ENCODE results near the gene DEPDC1B.
"Not testable (repeated sequence)": the region's sequence is repeated elsewhere in the genome, so short reads cannot be mapped to it uniquely, and the experiment has no call there.

The DEPDC1B gene, protein sequence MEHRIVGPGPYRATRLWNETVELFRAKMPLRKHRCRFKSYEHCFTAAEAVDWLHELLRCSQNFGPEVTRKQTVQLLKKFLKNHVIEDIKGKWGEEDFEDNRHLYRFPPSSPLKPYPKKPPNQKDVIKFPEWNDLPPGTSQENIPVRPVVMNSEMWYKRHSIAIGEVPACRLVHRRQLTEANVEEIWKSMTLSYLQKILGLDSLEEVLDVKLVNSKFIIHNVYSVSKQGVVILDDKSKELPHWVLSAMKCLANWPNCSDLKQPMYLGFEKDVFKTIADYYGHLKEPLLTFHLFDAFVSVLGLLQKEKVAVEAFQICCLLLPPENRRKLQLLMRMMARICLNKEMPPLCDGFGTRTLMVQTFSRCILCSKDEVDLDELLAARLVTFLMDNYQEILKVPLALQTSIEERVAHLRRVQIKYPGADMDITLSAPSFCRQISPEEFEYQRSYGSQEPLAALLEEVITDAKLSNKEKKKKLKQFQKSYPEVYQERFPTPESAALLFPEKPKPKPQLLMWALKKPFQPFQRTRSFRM

DNA sequence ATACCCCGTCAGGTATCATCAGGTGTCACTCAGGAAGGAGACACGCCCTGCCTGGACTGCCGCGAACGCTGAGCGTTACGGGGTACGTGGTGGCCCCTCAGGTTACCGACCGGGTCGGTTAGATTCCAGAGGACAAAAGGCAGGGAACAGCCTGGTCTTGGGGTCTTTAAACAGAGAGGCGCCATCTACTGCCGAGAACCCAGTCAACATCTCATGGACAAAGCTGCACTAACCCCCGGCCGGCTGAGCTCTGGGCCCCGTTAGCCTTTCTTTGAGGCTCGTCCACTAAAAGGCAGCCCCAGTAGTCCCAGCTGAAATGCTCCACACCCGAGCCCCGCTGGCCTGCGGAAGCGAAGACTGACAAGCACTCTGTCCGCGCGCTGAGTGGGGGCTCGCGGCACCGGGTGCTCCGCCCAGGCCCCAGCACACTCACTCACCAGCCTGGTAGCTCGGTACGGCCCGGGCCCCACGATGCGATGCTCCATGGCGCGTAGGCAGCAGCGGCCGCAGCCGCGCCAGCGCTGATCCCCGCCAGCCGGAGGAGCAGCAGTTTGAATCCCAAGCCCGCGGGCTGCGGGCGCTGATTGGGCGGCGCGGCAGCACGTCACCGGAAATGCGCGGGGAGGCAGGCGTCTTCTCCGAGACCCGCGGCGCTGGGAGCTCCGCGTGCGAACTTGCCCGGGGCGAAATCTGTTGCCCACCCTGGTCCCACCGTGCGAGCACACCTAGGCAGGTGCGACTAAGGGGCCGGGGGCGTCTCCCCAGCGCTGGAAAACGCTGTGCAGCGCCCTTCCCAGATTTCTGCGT is at the start of gene DEPDC1B:
DEPDC1B (minus strand) TSS at position 558 of the 807 bp plus-strand sequence; CDS start at position 485, 73 bp downstream.
- peak; percentile 87 for DNase-seq

DNA sequence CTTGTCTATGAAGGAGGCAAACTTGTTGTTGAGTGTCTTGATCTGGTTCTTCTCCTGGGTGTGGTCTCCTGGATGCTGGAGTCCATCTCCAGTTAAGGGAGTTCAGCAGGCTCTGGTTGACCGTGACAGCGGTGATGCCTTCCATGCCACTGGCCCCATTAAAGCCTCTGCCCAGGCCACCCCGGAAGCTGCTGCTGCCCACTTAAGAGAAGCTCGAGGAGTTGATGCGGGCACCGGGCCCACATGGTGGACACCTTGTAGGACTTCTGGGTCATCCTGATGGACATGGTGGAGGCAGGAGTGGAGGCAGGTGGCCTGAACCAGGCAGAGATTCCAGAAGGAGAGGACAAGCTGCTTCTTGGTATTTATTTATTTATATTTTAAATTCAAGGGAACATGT is 44.7 kb upstream of the DEPDC1B start:
- DNase-seq = no peak

DNA sequence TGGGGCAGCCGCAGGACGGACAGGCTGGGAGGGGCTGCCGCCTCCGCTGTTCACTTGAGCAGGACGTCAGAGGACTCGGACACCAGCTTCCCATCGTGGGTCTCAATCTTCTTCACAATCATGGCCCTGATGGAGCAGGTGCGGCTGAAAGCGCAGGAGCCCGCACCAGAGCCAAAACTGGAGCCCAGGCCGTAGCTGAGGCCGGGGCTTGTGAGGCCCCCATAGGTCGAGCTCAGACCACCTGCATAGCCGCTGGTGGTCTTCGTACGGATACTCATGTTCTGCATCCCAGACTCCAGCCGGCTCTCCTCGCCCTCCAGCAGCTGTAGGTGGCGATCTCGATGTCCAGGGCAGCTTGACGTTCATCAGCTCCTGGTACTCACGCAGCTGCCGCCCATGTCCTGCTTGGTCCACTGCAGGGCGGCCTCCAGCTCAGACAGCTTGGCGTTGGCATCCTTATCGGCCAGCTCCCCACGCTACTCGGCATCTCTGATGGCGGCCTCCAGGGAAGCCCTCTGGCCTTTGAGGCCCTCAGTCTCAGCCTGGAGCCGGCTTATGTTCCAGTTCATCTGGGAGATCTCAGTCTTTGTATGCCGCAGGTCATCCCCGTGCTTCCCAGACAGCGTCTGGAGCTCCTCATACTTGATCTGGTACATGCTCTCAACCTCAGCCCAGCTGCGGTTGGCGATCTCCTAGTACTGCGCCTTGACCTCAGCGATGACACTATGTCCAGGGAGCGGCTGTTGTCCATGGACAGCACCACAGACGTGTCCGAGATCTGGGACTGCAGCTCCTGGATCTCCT is 43.7 kb upstream of the DEPDC1B start:
- no peak for DNase-seq

DNA sequence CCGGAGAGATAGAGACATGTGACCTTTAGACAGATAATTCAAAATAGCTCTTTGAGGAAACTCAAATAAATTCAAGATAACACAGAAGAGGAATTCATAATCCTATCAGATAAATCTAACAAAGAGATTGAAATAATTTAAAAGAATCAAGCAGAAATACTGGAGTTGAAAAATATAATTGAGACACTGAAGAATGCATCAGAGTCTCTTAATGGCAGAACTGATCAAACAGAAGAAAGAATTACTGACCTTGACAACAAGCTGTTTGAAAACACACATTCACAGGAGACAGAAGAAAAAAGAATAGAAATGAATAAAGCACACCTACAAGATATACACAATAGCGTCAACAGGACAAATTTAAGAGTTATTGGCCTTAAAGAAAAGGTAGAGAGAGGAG is 40.4 kb upstream of the DEPDC1B start:
- DNase-seq = no peak

DNA sequence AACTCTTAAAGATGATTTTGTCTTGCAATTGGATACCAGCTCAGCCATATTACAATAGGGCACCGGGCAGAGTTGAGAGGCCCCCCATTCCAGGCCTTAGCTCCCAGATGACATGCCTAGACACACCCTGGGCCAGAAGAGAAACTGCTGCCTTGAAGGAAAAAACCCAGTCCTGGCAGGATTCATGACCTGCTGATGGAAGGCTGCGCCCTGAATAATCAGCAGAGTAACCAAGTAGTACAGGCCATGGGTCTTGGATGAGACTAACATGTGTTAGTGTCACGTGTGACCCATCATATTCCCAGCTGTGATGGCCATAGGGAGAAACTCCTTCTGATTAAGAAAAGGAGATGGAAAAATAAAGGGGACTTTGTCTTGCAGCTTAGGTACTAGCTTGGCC is 39.0 kb upstream of the DEPDC1B start:
- no peak for DNase-seq

DNA sequence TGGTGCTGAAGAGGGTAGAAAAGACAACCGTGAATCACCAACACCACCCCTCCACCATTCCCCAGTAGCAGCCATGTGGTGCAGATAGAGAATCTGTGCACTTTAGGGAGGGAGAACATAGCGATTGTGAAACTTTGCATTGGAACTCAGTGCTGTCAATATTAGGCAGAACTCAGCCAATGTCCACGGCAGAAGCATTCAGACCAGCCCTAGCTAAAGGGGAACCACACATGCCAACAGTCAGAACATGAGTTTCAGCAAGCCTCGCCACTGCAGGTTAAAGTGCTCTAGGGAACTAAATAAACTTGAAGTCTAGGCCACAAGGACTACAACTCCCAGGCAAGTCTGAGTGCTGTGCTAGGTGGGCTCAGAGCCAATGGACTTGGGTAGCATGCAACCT is 38.5 kb upstream of the DEPDC1B start:
- no peak for DNase-seq

DNA sequence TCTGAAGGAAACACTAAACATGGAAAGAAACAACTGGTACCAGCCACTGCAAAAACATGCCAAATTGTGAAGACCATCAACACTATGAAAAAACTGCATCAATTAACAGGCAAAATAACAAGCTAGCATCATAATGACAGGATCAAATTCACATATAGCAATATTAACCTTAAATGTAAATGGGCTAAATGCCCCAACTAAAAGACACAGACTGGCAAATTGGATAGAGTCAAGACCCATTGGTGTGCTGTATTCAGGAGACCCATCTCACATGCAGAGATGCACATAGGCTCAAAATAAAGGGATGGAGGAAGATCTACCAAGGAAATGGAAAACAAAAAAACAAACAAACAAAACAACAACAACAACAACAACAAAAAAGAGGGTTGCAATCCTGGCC is 30.9 kb upstream of the DEPDC1B start:
- not testable (repeated sequence) for DNase-seq

DNA sequence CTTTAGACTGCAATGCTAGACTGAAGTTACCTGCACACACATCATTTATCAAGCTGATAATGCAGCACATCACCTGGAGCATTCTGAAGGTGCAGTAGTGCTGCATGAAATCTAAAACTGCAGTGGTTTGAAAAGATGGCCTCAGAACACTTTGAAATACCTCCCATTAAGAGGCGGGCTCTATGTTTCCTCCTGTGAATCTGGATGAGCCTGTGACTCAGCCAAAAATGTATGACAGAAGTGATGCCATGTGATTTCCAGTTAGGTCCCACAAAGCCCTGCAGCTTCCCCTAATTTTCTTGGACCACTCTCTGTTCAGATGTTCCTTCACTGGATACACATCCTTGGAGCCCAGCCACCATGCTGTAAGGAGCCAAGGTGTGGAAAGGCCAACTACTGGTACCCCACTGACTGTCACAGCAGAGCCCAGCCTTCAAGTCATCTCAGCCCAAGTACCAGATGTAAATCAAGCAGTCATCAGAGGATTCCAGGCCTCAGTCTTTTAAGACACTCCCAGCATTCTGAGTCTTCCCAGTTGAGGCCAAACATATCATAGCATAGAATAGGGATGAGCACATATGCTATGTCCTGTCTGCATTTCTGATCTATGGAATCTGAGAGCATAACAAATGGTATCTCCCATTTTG is 27.2 kb upstream of the DEPDC1B start:
- DNase-seq = no peak

DNA sequence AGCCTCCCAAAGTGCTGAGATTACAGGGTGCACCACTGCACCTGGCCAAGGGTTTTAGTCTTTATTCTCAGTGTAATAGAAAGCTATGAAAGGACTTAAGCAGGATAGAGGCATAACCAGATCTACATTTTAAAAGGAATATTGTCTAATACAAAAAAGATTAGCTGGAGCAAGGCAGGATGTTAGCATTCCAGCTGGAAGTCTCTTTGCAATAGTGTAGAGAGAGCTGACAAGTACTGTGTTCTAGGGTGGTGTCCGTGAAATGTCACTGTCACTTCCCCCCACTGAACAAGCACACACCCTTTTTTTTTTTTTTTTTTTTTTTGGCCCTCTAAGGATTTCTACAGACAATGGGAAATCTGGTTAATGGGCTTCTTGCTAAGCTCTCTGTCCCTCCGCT is 24.2 kb upstream of the DEPDC1B start:
- no peak for DNase-seq

DNA sequence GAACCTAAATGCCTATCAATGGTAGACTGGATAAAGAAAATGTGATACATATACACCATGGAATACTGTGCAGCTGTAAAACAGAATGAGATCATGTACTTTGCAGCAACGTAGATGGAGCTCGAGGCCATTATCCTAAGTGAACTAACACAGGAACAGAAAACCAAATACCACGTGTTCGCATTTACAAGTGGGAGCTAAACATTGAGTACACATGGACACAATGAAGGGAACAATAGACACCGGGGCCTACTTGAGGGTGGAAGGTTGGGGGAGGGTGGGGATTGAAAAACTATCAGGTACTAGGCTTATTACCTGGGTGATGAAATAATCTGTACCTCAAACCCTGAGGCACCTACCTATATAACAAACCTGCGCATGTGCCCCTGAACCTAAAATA is 22.4 kb upstream of the DEPDC1B start:
- no peak for DNase-seq

DNA sequence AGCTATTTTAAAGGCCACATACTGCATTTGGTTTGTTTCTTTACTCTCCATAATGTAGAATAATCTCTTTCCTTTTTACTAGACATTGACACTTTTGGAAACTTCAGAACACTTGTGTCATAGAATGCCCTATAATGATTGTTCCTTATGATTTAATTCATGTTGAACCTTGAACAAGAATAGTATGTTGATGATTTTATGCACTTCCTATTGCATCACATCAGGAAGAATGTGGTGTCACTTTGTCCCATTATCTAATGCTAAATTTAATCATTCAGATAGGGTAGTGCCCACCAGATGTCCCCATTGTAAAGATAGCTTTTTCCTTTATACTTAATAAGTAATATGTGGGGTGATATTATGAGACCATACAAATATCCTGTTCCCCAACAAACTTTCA is 19.4 kb upstream of the DEPDC1B start:
- no peak for DNase-seq

DNA sequence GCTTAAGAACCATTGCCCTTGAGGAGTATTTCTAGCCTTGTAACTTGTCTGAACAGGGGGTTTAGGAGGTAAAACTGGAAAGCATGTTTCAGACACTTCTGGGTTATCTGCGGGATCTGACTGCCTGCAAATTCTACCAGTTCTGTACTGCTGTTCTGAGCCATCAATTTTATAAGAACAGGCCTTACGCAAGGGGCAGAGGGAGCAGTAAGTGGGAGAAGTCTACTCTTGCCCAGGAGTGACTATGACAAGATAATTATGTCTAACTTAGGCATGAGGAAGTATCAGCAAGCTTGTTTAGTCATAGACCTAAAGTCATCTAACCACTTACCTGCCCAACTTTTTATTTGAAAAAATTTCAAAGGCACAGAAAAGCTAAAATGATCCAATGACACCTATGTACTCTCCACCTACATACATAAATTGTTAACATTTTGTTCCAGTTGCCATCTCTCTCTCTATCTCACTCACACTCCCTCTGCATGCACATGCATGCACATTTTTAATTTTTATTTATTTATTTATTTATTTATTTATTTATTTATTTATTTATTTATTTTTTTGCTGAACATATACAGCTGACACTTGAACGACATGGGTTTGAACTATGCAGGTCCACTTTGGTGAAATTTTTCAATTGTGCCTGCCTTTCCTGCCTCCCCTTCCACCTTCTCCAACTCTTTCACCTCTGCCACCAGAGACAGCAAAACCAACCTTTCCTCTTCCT is 18.4 kb upstream of the DEPDC1B start:
- DNase-seq = no peak

DNA sequence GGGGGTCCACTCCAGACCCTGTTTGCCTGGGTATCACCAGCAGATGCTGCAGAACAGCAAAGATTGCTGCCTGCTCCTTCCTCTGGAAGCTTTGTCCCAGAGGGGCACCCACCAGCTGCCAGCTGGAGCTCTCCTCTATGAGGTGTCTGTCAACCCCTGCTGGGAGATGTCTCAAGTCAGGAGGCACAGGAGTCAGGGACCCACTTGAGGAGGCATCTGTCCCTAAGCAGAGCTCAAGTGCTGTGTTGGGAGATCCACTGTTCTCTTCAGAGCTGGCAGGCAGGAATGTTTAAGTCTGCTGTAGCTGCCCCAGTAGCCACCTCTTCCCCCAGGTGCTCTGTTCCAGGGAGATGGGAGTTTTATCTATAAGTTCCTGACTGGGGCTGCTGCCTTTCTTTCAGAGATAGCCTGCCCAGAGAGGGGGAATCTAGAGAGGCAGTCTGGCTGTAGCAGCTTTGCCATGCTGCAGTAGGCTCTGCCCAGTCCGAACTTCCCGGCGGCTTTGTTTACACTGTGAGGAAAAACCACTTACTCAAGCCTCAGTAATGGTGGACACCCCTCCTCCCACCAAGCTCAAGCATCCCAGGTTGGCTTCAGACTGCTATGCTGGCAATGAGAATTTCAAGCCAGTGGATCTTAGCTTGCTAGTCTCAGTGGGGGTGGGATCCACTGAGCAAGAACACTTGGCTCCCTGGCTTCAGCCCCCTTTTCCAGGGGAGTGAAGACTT is 15.4 kb upstream of the DEPDC1B start:
- DNase-seq = not testable (repeated sequence)

DNA sequence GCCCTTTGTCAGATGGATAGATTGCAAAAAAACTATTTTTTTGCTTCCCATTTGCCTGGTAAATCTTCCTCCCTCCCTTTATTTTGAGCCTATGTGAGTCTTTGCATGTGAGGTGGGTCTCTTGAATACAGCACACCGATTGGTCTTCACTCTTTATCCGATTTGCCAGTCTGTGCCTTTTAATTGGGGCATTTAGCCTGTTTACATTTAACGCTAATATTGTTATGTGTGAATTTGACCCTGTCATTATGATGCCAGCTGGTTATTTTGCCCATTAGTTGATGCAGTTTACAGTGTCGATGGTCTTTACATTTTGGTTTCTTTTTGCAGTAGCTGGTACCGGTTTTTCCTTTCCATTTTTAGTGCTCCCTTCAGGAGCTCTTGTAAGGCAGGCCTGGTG is 13.0 kb upstream of the DEPDC1B start:
- DNase-seq = no peak

DNA sequence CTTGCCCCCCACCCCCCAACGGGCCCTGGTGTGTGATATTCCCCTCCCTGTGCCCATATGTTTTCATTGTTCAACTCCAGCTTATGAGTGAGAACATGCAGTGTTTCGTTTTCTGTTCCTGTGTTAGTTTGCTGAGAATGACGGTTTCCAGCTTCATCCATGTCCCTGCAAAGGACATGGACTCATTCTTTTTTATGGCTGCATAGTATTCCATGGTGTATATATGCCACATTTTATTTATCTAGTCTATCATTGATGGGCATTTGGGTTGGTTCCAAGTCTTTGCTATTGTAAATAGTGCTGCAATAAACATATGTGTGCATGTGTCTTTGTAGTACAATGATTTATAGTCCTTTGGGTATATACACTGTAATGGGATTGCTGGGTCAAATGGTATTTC is 11.9 kb upstream of the DEPDC1B start:
- not testable (repeated sequence) for DNase-seq

DNA sequence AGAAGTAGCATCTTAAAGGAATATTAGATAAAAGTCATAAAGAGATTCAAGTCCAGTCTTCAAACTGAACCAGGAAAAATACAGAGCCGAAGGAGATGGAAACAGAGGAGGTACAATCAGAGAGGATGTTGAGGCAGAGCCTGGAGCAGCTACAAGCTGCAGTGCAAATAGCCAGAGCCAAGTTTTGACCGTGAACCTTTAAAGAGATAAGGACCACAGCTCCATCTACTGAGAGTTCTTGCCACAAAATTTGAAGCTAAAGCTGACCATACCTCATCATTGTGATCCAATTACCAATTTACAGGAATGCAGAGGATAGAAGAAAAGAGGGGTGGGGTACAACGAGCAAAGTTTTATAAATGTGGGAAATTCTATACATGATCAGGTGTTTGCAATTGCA is 10.4 kb upstream of the DEPDC1B start:
- DNase-seq = no peak

DNA sequence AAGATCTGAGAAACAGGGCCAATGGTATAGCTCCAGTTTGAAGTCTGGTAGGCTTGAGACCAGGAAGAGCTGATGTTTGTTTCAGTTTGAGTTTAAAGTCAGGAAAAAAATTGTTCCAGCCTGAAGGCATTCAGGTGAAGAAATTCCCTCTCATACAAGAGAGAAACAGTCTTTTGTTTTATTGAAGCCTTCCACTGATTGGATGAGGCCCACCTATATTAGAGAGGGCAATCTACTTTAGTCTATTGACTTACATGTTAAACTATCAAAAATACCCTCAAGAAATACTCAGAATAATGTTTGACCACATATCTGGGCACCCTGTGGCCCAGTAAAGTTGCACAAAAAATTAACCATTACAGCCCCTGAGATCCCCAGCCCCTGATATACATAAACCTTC is 5.2 kb upstream of the DEPDC1B start:
- no peak for DNase-seq

DNA sequence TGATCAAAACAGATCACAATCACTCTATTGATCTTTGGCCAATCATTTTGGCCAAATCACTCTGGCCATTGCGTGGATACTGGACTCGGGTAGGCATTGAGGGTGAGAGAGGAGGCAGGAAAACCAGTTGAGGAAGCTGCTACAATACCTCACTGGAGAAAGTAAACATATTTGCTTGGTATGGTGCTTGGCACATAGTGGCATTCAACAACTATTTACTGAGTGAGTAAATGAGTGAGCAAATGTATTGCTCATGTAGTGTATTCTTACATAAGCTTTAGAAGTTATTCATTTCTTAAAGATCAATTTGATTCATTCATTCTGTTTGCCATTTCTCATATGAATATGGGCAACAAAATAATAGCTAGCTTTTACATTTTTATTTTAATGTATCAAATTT is 4.0 kb upstream of the DEPDC1B start:
- DNase-seq = no peak

DNA sequence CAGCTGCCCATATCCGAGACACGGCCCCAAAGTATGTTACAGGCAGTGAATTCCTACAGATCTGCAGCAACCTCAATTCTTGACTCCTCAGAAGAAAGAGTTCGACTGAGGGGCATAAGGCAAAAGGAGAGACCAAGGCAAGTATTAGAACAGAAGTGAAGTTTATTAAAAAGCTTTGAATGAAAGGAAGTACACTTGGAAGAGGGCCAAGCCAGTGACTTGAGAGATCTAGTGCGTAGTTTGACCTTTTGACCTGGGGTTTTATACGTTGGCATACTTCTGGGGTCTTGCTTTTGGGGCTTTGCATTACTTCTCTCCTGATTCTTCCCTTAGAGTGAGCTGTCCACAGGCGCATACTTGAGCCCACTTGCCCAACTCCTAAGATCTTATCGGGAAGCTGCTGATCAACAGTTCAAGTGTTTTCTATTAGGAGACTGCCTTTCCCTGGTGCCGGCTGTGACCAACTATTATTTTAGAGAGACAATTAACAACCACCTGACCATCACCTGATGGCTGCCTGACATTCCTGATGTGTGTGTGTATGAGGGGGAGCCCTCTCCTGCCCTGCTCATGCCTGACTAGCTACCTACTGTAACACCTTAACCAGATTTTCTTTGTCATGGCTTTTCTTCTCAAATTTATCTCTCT is 1.5 kb upstream of the DEPDC1B start:
- DNase-seq = no peak

DNA sequence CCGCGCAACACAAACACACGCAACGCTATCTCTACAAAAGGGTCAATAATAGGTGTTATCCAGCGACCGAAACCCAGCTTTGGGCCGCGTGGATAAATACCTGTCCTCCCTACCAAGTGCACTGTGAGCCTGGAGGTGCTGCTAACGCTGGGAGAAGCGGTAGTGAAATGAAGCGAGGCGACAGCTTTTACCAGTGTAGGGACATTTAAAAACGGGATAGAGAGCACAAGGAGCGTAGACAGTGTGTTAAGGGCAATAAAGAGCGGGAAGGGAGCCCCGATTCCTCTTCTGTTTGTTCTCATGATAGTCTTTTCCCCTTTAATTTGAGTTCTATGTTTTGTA is 421 bp upstream of the DEPDC1B start:
- peak; percentile 68 for DNase-seq

DNA sequence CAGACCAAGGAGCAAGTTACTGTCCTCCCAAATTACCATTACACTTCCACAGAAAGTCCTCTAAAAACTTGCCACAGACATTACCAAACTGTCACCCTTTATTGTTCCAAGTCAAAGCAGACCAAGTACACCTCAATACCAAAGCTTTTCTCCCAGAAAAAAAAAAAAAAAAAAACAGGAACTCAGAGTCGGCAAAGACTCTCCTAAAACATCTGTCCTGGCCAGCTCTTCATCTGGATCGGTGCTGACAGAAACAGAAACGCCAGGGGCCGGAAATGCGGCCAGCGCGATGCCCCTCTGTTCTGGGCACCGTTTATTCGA is 718 bp downstream of the DEPDC1B start:
- DNase-seq = no peak

Data from midbrain (tissue), 1 donor.